GM18519 (cell line): ENCODE results near the gene VPS37B.

Experiments used
- ATAC-seq: cut with Tn5 transposase; IDR thresholded peaks from one replicate; pipeline ENCODE4 v1.9.1; 2021; ENCODE audit warnings: mild to moderate bottlenecking, moderate library complexity; ENCODE audit not compliant: unreplicated experiment, low FRiP score

The VPS37B gene

DNA sequence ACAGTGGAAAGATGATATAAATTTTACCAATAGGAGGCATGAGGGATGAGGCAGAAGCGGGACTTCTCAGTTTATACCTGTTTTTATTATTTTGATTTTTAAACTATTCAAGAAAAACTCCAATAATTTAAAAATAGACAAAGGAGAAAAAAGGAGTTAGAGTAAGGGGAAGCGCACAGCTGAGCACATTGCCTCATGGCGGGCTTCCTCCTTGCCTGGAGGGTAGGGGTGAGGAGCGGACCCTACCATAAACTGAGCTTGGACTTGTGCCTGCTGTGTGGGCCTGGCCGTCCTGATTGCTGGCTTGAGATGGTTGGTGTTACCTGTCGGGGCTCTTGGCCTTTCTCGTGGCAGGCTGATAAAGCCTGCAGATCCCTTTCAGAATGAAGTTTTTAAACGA, 75.8 kb downstream of the VPS37B start:
- no peak for ATAC-seq

GRCh38 chr12:122819209-122819785, 76.6 kb downstream of the VPS37B start:
- no peak for ATAC-seq
